IPS DF 6.9 (cell line): Measurements from ENCODE around the gene WDR36.

Experiments used
- DNase-seq: peaks from one replicate; pipeline ENCODE4 v3.0.0-alpha.2; 2013; ENCODE audit warnings: low read depth, low spot score
- H3K27ac ChIP-seq: one replicate; pipeline ENCODE4 v1.5.1; 2013; ENCODE audit warnings: low read length, control low read depth
- H3K27me3 ChIP-seq: 2 replicates; pipeline ENCODE4 v1.6.1; 2013; ENCODE audit warnings: mild to moderate bottlenecking, low read length; ENCODE audit not compliant: control insufficient read depth, insufficient read depth
- H3K36me3 ChIP-seq: 2 replicates; pipeline ENCODE4 v1.6.1; 2013; ENCODE audit warnings: low read length; ENCODE audit not compliant: control insufficient read depth, insufficient read depth
- H3K4me1 ChIP-seq: 2 replicates; pipeline ENCODE4 v1.6.1; 2013; ENCODE audit warnings: low read length; ENCODE audit not compliant: control insufficient read depth, insufficient read depth
- H3K4me3 ChIP-seq: 2 replicates; pipeline ENCODE4 v1.5.1; 2013; ENCODE audit warnings: mild to moderate bottlenecking, low read length
- H3K9me3 ChIP-seq: 2 replicates; pipeline ENCODE4 v1.6.1; 2013; ENCODE audit warnings: low read length, inconsistent platforms; ENCODE audit not compliant: control insufficient read depth, insufficient read depth
- WGBS: extraction: QIAGEN DNeasy Blood & Tissue Kit; methylation state at CpG from one replicate; pipeline ENCODE4 v1.1.7; 2013; ENCODE audit warnings: mixed read lengths, missing lambda C conversion rate; ENCODE audit not compliant: insufficient read length, insufficient coverage; 5-methylcytosine and 5-hydroxymethylcytosine counted together

Gene WDR36

GRCh38 chr5:111092062-111092853 lies at the start of gene WDR36:
TSS of gene WDR36 (plus strand) at chr5:111092348. CDS start at chr5:111092457, 109 bp downstream.
- Histone ChIP-seq H3K36me3 (no peaks in the 10 kb centered on the region; the same call in 1 of the 2 replicates), H3K27me3 (peaks cover 2% of the 10 kb centered on the region; the same call in 1 of the 2 replicates), H3K9me3 (no peaks in the 10 kb centered on the region; the same call in 1 of the 2 replicates), H3K27ac (no peak within 1 kb of the TSS), H3K4me3 (peak within 1 kb of the TSS; percentile 98), H3K4me1 (no peaks in the 10 kb centered on the region)
- DNase-seq: peak; percentile 94
- no CpG with 5 or more reads among the region's 50 CpGs for WGBS

GRCh38 chr5:111043712-111044506 lies 48.2 kb upstream of the WDR36 start:
- Histone ChIP-seq H3K27ac (no peak overlapping the region), H3K9me3 (no peaks in the 10 kb centered on the region), H3K36me3 (no peaks in the 10 kb centered on the region), H3K4me3 (no peak overlapping the region), H3K27me3 (no peaks in the 10 kb centered on the region), H3K4me1 (no peaks in the 10 kb centered on the region)
- WGBS: no CpG with 5 or more reads among the region's 5 CpGs
- peak; percentile 13 for DNase-seq

GRCh38 chr5:111058064-111058463 lies 34.1 kb upstream of the WDR36 start:
- no peaks in the 10 kb centered on the region for H3K27me3 ChIP-seq
- no peak for DNase-seq
- H3K27ac ChIP-seq: no peak overlapping the region

GRCh38 chr5:111060169-111060568 lies 32.0 kb upstream of the WDR36 start:
- no peak for DNase-seq
- WGBS: no CpG with 5 or more reads among the region's 2 CpGs
- Histone ChIP-seq H3K9me3 (no peaks in the 10 kb centered on the region), H3K27ac (no peak overlapping the region), H3K4me1 (no peaks in the 10 kb centered on the region), H3K36me3 (no peaks in the 10 kb centered on the region), H3K27me3 (no peaks in the 10 kb centered on the region), H3K4me3 (no peak overlapping the region)

More at GRCh38 chr5:111058064-111058463, 34.1 kb upstream of the WDR36 start:
- Histone ChIP-seq H3K9me3 (no peaks in the 10 kb centered on the region), H3K4me3 (no peak overlapping the region), H3K36me3 (no peaks in the 10 kb centered on the region), H3K4me1 (no peaks in the 10 kb centered on the region)

GRCh38 chr5:111061618-111062017 lies 30.5 kb upstream of the WDR36 start:
- no peak for DNase-seq
- Histone ChIP-seq H3K27ac (no peak overlapping the region), H3K4me3 (no peak overlapping the region), H3K36me3 (no peaks in the 10 kb centered on the region), H3K4me1 (no peaks in the 10 kb centered on the region), H3K9me3 (no peaks in the 10 kb centered on the region), H3K27me3 (no peaks in the 10 kb centered on the region)

GRCh38 chr5:111063709-111064322 lies 28.3 kb upstream of the WDR36 start:
- Histone ChIP-seq H3K9me3 (no peaks in the 10 kb centered on the region), H3K27ac (no peak overlapping the region), H3K27me3 (no peaks in the 10 kb centered on the region), H3K4me3 (no peak overlapping the region), H3K4me1 (no peaks in the 10 kb centered on the region), H3K36me3 (no peaks in the 10 kb centered on the region)
- no CpG with 5 or more reads among the region's 3 CpGs for WGBS
- DNase-seq: no peak

- Histone ChIP-seq H3K4me1 (peaks cover 1% of the 10 kb centered on the region), H3K36me3 (no peaks in the 10 kb centered on the region), H3K4me3 (no peak overlapping the region), H3K27me3 (peaks cover 19% of the 10 kb centered on the region; the same call in 1 of the 2 replicates), H3K9me3 (no peaks in the 10 kb centered on the region), H3K27ac (no peak overlapping the region)
- DNase-seq: no peak
- WGBS: no CpG with 5 or more reads among the region's 2 CpGs
These were observed 25.7 kb upstream of the WDR36 start for GRCh38 chr5:111066261-111066938.

- WGBS: 100% methylated on average over 1 of the region's 2 CpGs
These were observed 23.9 kb upstream of the WDR36 start for GRCh38 chr5:111068213-111068612.

GRCh38 chr5:111069839-111070238 lies 22.3 kb upstream of the WDR36 start:
- no CpG with 5 or more reads among the region's 4 CpGs for WGBS
- Histone ChIP-seq H3K36me3 (no peaks in the 10 kb centered on the region), H3K27ac (no peak overlapping the region), H3K27me3 (peaks cover 34% of the 10 kb centered on the region; the same call in 1 of the 2 replicates), H3K4me1 (peaks cover 1% of the 10 kb centered on the region), H3K9me3 (no peaks in the 10 kb centered on the region), H3K4me3 (peak overlapping the region; percentile 6; the same call in 1 of the 2 replicates)
- DNase-seq: no peak

More at GRCh38 chr5:111068213-111068612, 23.9 kb upstream of the WDR36 start:
- Histone ChIP-seq H3K36me3 (no peaks in the 10 kb centered on the region), H3K27me3 (peaks cover 29% of the 10 kb centered on the region; the same call in 1 of the 2 replicates), H3K27ac (no peak overlapping the region), H3K9me3 (no peaks in the 10 kb centered on the region), H3K4me1 (peaks cover 1% of the 10 kb centered on the region), H3K4me3 (no peak overlapping the region)
- DNase-seq: no peak
